GM19193 (cell line): ENCODE measurements around the gene SYPL1.

Experiments
- POLR2A ChIP-seq: IDR thresholded peaks from 4 replicates; pipeline ENCODE4 v1.6.1; 2011; ENCODE audit not compliant: insufficient read depth, insufficient read length; ENCODE audit errors: extremely low read depth

SYPL1 gene

DNA sequence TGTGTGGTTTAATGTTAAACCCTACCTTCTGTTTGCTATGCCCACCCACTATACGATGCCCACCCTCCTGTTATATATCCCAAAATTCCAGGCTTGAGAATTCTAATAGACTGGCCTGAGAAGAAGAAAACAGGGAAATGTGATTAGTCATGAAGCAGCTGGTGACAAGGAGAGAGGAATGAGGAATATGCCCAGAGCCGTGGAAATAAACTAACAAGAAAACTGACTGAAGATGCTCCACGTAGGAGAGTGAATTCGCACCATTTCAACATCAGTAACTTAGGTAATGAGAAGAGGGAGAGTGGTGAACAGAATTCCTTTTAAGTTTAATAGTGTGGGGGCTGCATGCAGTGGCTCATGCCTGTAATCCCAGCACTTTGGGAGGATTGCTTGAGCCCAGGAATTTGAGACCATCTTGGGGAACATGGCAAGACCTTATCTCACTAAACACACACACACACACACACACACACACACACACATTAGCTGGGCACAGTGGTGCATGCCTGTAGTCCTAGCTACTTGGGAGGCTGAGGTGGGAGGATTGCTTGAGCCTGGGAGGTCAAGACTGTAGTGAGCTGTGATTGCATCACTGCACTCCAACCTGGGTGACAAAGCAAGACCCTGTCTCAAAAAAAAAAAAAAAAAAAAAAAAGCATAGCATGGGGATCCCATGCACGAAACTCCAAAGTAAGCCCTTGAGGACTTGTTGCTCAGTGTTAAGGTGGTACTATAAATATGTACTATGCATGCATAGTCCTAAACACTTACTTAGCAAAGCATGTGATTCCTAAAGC is 16.1 kb upstream of the SYPL1 start:
- no peak for TF ChIP-seq POLR2A

DNA sequence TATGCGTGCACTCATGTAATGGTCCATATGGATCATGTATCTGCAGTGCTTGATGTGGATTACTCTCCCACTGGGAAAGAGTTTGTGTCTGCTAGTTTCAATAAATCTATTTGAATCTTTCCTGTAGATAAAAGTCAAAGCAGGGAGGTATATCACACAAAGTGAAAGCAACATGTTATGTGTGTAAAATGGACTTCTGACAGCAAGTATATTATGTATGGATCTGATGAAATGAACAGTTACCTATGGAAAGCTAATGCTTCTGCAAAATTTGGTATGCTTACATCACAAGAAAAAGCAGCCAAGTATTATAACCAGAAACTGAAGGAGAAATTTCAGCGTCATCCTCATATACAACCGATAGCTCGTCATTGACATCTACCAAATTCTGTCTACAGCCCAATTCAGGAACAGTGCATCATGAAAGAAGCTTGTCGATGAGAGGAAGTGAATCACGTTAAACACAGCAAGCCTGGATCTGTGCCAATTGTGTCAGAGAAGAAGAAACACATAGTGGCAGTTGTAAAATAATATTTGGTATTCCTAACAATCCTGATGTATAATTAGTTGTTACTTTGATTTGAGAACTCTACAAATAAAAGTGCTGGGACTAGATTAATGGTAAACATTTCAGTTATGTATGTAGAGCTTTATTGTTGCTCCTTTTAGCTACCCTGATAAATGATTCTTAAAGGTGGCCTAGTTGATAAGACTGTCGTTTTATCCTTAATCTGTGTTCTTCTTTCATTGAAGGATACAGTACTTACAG is 14.2 kb upstream of the SYPL1 start:
- TF ChIP-seq POLR2A: no peak

DNA sequence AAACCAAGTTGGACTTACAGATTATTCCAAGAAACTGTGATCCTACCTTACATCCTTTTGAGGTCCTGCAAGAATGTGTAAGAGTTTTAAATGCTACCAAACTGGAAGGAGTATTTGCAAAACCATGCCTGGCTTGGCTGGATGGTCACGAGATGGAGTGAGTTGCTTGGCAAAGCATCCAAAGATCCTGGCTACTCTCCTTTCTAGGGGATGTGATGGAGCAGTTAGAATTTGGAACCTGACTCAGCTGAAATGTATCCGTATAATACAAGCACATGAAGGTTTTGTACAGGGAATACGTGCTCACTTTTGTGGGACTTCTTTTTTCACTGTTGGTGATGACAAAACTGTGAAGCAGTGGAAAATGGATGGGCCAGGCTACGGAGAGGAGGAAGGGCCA is 13.3 kb upstream of the SYPL1 start:
- no peak for TF ChIP-seq POLR2A

DNA sequence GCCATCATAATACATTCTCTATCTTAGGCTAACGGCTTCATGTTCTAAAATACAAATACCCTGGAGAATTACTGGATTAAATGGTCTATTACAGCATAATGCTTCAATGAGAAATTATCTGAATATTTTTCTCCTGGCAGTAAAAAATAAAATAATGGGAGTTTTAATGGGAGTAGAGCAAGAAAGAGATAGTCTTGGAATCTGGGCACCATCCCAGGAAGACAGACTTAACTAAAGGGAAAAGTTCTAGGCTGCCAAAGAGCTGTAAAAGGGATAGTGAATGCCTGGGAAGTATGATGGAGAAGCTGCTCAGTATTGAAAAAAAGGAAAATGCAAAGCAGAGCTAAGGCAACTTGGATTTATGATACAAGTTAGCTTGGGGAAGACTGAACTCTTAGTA is 12.1 kb upstream of the SYPL1 start:
- no peak for TF ChIP-seq POLR2A

DNA sequence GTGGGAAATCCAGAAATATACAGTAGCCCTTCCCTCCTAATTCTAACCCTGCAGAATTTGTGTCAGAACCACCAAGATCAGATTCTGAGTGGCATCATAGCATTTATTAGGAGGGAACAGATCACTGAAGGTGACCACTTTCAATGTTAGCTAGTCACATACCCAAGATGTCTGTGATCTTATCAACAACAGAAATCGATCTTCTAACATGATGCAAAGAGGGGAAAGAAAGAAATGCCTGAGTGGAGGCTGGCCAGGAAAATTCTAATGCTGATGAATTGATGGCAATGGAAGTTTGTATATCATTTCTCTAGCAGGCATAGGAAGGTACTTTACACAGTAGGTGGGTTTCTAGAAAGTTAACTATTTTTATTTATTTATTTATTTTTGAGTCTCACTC is 10.6 kb upstream of the SYPL1 start:
- no peak for TF ChIP-seq POLR2A

DNA sequence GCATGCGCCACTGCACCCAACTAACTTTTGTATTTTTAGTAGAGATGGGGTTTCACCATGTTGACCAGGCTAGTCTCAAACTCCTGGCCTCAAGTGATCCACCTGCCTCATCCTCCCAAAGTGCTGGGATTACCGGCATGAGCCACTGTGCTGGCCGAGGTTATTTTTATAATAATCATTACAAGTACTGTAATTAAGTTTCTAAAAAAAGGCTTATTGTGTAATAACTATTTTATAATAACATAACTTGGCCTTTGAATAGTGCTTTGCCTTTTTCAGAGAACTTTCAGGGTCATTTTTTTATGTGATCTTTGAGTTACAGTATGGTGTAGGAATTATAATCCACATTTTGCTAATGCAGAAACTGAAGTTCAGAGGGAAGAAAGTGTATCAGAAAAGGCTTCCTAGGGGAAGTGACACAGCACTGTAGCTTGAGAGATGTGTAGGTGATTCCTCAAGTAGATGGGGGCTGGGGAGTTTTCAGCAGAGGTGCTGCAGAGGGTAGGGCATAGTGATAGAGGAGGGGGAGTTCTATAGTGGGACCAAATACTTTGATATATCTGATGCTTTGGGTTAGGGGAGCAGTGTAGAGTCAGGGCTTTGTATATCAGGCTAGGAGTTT is 9.2 kb upstream of the SYPL1 start:
- TF ChIP-seq POLR2A: no peak

DNA sequence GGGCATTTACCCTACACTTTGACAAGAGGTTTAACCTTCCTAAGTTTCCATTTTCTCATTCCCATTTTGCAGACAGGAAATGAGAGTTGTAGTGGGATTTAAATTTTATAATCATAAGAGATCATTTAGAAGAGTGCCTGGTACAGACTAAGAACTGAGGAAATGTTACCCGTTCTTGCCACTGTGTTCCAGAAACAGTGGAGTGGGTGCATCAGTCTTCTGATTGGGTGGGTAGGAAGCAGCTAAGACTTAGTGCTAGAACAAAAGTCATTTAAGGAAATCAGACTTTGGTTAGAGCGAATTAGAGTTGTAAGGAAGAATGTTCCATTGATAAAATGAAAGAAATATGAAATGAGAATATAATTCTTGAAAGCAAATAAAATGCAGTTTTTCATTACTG is 8.4 kb upstream of the SYPL1 start:
- TF ChIP-seq POLR2A: no peak

DNA sequence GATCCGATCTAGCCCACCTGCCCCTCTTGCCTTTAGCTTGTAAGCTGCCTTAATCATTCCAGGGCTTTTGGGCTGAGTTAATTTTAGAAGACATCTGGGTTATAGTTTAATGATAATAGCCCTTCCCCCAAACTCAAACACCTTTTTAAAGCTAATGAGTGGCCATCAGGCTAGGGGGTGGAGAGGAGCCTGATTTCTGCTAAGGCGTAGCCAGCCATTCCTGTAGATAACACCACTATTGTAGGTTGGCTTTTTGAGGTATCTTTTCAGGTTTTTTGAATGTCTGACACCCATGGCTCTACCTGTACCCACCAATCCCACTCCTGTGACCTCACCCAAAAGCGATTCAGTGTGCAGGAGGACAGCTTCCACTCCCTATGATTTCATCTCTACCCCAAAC is 7.6 kb upstream of the SYPL1 start:
- TF ChIP-seq POLR2A: no peak

DNA sequence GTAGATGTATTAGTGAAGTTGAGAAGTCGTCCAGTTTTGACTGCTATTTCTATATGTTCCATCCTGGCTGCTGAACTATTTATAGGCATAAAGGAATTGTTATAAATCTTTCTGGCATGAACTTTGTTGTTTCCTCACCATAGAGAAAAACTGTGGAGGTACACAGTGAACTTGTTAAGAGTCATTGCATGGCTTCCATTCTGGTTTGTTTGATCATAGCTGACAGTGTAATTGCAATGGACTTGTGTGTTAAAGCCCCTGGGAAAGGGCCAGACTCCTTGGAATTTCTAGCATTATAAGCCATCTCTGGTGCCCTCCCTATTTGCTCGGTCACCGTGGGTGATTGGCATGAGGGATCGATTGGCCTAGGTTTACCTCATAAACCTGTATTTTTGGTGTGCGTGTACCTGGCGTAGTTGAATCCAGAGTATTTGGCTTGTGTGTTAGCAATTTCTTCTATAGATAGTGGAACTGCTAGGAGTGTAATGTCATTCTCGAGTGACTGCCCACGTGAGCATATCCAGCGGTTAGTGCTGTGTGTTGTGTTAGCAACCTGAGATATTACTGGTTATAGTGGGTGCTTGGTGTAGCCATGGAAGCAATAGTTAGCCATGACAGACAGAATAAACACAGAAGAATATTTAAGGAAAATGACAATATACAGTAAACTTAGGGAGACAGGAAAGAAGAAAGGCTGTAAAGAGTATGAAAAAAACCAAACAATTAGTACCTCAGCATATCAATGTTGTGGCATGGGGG is 5.9 kb upstream of the SYPL1 start:
- TF ChIP-seq POLR2A: no peak

DNA sequence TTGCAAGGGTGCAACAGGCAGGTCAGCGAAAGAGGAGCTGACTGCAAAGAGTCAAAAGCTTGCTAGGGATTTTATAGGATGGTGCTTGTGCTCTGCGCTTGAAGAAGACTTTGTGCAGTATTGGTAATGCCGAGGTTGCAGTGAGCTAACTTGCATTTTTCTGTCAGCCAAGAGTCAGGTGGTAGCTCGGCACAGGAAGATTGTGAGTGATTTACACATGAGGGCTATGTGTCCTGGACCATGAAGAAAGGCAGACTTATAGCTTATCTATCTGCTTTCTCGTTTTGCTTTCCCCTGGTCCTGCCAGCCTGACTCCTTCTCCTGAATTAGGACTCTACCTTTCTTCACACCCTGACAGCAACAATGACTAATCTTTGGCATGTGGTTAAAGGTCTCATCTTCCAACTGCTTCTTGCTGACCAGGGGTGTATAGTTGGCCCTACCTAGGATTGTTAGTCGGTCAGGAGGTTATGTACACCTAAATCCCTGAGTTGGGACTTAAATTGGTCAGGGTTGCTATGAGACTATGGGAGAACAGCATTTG is 4.1 kb upstream of the SYPL1 start:
- TF ChIP-seq POLR2A: no peak

DNA sequence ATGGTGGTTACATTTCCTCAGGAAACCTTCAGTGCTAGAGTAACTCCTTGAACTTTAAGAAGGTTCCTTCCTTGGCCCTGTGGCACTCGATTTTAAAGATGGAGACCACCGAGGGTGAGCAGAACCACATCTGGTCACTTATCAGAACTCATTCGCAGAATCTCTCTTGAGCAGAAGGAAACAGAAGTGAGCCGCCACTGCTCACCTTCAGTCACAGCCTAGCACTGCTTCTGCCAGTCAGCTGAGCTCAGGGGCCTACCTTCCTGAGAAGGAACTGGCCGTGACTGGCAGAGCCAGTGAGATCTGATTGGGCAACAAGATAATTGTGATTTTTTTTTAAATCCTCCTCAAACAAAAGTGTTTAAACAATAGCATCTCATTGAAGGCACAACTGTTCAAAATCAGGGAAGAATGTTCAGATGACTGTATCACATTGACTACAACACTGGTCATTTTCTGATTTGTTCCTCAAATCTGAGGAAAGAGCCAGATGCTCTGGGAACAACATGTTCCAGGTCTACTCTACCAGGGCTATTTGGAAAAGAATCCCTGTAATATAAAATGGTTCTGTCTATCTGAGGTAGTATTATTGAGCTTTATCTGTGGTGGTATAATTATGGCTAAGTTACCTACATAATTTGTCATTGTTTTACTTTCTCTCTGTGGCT is 2.7 kb upstream of the SYPL1 start:
- TF ChIP-seq POLR2A: no peak

DNA sequence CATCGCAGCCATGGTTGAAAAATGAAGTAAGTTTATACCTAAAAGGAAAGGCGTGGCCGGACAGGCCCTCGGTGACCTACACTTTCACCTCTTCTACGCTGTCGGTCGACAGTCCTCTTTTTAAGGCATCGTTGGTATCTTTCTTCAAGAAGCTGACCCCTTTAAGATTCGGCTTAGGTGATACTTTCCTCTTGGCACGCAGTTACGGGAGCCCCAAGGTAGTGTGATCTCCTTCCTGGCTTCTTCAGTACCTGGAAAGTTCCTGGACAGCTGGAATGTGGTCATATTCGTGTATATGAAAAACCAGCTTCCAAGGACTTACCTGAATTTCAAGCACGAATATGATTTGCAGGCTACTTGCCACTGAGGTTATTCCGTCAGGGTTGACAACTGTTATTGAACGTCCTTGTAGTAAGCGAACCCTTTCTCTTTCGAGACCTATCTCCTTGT is 885 bp upstream of the SYPL1 start:
- no peak for TF ChIP-seq POLR2A

DNA sequence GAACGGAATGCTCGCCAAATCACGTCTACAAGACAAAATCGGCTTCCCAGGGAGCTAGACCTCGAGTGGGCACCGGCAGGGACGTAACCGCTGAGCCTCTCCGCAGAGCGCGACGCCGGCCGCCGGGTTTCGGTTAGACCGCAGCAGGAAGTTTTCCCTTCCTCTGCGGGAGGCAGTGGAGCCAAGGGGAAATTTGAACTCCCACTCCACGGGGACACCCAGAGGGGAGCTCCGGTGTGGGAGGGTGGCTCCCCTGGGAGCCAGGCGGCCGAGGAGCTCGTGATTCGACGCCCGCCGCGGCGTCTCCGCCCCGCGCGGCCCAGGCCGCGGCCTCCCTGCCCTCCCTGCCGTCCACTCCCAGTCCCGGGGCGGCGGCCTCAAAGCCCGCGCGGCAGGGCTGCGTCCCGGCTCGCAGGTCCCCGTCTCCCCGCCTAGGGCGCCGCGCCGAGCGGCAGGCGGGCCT is 426 bp downstream of the SYPL1 start:
- TF ChIP-seq POLR2A: no peak
